ENCODE measurements around the gene ACTN1.

ACTN1 gene

GRCh38 chr14:68908201-68908600 lies 70.9 kb downstream of the ACTN1 start:
- DNase-seq: no peak

- DNase-seq: no peak
These were observed 72.7 kb downstream of the ACTN1 start for GRCh38 chr14:68906439-68906838.

- no peak for DNase-seq
These were observed 73.8 kb downstream of the ACTN1 start for GRCh38 chr14:68905107-68905895.

GRCh38 chr14:68902357-68902756 lies 76.7 kb downstream of the ACTN1 start:
- no peak for DNase-seq

- peak; percentile 31 to 37 for DNase-seq
These were observed 80.0 kb downstream of the ACTN1 start for GRCh38 chr14:68899033-68899603.

GRCh38 chr14:68898248-68899032 lies 80.7 kb downstream of the ACTN1 start:
- DNase-seq: no peak

DNA sequence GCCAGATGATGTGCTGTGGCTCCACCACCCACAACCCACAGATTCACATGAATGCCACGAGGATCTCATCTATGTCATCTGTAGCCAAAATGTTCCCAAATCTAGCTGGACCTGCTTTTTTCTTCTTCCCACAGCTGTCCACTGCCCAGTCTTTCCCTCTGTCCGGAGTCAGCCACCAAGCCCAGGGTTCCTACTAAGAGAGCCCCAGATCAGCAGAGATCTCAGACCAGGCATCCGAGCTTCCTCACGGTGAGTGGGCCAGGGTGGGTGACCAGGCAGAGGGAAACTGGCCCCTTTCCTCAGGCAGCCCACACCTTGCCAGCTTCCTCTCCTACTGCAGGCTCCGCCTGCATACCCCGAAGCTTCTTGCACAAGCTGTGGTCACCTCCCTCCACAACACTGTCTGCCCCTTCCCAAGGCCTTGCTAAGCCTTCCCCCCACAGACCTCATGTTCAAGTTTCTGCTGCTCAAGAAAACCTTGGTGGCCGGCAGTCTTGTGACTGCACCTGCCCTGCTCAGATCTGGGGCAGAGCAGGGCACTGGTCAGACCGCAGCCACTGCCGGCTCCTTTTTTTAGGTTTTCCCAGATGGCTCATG lies 81.4 kb downstream of the ACTN1 start:
- DNase-seq: no peak

- DNase-seq: no peak
These were observed 83.0 kb downstream of the ACTN1 start for GRCh38 chr14:68896132-68896531.

DNA sequence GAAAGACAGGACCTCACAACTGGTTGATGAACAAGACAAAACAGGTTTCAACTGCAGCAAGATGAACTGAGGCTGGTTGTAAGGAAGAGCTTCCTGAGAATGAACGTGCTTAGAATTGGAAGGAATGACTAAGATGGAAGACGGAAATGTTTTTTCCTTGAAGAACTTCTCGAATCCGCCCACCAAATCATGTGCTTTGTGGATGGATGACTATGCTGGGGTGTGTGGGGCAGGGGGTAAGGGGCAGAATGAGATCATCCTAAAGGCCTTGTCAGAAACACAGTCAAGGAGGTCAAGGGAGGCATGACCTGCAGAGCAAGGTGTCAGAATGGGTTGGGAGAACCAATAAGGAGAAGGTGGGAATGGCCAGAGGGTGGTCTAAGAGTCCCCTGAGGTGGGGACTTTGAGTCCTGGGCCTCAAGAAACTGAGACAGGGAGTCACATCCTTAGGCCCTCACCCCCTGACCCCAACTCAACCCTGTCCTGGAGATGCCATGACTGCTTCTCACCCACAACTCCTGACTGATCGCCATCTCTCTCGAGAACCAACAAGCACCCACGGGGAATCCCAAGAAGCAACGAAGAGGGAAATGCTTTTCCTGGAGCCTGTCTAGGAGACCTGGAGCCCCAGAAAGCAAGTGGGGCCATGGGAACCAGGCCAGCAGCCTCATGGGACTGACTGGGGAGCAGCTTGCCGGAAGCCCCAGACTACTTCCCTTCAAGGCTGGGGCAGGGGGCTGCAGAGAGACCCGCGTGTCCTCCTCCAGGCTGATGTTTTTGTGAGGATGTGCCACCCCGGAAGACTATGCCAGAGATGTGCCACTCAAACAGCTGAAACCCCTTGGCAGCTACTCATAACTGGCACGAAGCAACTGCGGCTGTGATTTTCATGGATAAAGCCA lies 84.0 kb downstream of the ACTN1 start:
- DNase-seq: no peak

GRCh38 chr14:68894123-68894522 lies 85.0 kb downstream of the ACTN1 start:
- no peak for DNase-seq

GRCh38 chr14:68893566-68893965 lies 85.5 kb downstream of the ACTN1 start:
- no peak for DNase-seq

GRCh38 chr14:68892961-68893360 lies 86.1 kb downstream of the ACTN1 start:
- DNase-seq: no peak

DNA sequence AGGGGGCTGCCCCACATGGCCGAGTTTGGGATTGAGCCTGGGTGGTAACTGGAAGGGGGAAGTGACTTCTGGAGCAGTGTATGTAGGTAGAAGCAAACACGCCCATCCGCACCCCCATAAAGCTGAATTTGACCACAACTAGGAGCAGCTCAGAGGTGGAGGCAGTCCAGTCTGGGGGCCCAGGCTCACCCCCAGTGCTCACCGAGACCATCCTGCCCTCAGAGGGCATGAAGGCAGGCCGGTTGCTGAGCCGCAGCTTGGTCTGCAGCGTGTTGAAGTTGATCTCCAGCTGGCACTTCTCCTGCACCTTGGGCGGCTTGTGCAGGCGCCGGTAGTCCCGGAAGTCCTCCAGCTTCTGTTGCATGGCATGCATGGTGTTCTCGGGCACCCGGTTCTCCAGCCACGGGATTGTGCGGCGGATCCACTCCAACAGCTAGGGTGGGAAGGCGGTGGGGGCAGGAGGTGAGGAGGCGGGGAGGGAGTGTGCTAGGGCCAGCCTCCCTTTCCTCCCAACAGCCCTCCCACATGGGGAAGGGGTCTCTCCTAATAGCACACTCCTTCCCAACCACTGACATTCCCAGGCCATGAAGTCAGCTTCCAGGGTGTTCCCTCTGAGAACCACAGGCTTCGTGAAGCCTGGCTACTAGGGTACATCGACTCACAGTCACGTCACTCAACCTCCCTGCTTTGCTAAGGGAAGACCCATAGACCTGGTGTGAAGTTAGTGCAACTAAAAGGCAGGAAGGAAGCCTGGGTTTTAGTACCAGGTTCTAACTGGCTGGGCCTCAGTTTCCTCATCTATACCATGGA lies 87.0 kb downstream of the ACTN1 start:
- no peak for DNase-seq

DNA sequence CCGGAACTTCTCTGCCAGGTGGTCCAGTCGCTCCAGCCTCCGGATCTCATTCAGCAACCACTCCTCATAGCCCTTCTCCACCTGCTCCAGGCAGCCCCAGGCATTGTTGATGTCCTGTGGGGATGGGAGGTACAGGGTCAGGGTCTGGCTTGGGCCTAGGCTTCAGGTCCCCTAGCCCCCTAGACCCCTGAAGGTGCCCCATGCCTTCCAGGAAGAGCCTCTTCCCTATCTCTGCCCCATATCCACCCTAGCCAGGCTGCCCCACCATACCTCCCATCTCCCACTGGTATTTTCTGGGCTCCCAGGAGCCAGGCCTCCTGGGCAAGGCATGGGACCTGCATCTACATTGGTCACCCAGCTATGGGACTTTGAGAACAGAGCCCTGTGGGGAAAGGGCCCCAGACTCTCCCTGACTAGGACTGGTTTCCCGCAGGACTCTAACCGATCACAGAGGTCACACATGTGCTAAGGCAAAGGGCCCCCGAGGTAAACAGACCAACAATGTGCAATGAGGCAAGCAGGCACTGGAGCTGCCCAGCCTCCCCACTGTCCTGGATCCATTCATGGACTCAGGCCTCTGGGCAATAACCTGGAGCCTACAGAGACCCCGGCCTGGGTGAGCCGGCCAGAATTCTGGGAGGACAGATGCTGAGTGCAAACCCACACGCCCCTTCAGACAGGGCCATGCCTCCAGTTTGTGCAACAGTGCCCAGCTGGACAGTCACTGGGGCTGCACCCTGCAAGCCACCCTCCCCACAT lies 88.8 kb downstream of the ACTN1 start:
- no peak for DNase-seq

DNA sequence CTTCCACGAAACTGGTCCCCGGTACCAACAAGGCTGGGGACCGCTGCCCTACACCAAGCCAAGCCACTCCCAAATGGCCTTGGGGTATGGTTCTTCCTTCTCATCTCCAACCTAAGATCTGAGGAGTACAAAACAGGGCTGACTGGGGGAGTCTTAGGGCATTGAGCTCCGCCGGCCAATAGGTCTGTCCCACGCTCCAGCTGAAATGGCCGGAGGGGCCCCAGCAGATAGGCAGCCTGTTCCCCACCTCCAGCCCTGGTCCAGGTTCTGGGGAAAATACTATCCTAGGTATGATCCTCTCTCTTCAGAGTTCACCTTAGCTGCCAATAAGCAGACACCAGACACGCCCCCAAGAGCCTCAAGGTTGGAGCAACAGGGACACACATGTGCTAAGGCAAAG lies 90.2 kb downstream of the ACTN1 start:
- no peak for DNase-seq

- DNase-seq: no peak
These were observed 90.9 kb downstream of the ACTN1 start for GRCh38 chr14:68888025-68888850.

DNA sequence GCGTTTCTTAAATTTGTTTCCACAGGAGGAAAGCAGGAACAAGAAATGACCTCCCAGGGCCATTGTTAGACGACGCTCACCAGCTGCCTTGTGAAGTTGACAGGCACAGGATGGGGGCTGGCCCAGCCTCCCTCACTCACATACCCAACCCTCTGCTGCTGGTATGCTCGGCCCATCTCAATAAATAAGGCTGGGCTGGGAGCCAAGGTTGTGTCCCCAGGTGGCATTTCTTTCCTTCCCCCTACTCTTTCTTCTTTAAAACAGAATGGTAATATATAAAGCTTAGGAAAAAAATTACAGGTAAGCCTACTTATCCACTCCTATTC lies 93.0 kb downstream of the ACTN1 start:
- DNase-seq: no peak

DNA sequence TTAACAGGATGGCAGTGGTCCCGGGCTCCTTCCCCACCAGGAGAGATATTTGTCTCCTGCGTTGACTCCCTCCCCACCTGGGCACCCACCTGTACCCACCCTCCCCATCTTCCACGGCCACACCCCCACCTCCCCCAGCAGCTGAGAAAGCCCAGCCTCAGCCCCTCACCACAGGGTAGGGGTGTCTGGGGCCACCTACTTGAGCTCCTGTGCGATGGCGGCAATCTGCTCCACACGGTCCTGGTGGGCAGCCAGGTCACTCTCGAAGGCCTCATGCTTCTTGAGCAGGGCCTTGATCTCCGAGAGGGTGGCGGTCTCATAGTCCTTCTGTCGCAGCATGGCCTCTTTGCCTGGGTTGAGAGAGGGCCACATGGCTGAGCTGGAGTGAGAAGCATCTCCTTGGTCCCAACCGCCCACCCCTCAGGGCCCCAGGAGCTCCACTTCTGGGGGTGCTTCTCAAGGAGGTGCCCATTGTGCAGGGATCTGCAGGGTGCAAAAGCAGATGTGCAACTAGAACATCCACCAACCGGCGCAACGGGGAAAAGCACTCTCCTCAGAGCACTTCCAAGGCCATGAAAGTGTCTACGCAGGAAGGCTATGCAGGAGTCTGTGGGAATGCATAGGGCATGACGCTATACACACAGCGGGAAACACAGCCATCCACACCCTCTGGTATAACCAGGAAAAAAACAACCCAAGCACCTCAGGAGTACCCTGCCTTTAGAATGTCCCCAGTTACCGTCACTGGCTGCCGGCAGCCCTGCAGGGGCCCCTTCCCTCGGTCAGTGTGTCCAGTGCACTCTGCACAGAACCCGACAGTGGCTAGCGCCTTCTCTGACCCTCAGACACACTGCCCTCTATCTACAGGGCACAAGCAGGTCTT lies 93.6 kb downstream of the ACTN1 start:
- no peak for DNase-seq
